Measurements from ENCODE around the gene PSMF1.

Gene PSMF1

DNA sequence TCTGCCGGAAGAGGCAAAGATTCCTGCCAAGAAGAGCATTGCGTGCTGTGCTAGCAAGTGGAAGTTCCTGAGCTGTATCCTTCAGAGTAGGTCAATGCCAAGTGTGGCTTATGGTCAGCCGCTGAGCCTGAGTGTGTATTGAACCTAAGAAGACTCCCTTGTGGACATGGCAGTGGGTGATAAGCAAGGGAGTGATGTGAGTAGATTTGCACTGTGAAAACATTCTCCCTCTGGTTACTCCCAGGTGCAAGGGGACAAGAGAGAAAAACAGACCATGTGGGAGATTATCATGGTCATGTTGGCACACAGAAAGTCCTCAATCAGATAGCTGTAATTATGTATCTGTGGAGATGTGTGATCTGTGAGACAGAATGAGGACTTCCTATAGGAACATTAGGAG is 72.4 kb downstream of the PSMF1 start:
- DNase-seq (ENCODE audit: low read depth), result no peak

DNA sequence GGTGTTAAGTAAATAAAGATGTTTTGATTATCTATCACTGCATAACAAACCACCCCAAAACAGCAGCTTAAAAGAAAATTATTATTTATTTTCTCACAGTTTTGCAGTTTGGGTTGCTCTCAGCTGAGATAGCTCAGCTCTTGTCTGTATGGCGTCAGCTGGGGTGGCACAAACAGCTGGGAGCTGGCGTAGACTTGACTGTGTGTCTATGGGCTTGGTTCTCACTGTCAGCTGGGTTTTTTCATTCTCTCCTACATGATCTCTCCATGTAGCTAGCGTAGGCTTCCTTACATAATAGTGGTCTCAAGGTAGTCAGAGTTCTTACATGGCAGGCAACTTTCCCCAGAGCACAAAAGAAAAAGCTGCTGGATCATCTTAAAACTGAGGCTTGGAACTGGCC is 72.9 kb downstream of the PSMF1 start:
- no peak for DNase-seq (ENCODE audit: low read depth)

DNA sequence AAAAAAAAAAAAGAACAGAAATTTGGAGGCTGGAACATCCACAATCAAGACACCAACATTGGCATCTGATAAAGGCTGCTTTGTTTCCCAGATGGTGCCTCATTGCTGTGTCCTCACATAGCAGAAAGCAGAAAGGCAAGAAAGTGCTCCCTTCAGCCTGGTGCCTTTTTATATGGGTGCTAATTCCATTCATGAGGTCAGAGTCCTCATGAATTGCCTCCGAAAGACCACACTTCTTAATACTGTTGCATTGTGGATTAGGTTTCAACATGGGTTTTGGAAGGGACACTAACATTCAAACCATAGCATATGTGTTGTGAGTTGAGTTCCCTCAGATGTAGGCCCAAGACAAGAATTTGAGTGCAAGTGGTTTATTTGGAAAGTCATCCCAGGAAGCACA is 76.8 kb downstream of the PSMF1 start:
- no peak for DNase-seq (ENCODE audit: low read depth)

DNA sequence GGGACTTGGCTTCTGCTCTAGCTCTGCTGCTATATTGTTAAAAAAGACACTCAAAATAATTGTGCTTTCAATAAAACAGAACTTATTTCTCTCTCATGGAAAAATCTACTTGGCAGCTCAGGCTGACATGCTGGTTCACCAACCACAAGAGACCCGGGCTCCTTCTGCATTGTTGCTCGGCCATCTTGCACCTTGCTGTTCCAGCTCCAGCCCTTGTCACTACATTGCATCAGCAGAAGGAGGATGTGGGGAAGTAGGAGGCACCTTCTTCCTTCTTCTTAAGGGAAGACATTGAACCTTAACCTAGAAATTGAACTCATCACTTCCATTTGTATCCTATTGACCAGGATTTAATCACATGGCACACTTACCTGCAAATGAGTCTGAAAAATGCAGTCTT is 78.2 kb downstream of the PSMF1 start:
- no peak for DNase-seq (ENCODE audit: low read depth)

DNA sequence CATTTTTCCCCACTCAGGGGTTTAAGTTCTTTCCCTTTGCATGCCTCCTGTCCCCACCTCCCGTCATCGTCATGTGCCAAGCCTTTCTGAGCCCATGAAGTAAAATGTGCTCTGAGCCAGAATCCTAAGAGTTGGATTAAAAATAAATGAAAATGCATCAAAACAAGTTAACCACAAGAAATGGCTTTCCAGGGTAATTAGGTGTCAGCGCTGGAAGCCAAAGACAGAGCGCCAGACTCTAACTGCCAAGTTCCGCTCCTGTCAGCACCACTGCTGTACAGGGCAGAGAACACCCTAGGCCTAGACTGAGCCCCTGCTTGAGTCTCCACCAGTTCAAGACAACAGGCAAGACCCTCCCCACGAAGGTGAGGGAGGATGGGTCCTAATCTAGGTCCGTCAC is 79.4 kb downstream of the PSMF1 start:
- no peak for DNase-seq (ENCODE audit: low read depth)

DNA sequence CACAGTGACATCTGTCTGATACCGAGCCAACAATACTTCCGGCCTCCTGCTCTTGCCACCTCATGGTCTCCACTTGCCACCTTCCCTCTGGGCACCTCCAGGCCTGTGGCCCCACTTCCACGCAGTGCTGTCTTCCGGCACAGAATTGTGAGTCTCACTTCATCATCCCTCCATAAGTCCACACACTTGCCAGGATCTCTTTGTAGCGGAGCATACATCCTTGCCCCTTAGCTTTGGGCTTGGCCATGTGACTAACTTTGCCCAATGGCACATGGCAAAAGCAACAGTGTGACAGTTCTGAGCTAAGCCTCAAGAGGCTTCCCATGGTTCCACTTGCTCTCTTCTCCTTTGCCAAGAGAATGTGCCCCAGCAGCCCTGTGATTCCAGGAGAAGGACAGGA is 80.3 kb downstream of the PSMF1 start:
- DNase-seq (ENCODE audit: low read depth), result no peak

DNA sequence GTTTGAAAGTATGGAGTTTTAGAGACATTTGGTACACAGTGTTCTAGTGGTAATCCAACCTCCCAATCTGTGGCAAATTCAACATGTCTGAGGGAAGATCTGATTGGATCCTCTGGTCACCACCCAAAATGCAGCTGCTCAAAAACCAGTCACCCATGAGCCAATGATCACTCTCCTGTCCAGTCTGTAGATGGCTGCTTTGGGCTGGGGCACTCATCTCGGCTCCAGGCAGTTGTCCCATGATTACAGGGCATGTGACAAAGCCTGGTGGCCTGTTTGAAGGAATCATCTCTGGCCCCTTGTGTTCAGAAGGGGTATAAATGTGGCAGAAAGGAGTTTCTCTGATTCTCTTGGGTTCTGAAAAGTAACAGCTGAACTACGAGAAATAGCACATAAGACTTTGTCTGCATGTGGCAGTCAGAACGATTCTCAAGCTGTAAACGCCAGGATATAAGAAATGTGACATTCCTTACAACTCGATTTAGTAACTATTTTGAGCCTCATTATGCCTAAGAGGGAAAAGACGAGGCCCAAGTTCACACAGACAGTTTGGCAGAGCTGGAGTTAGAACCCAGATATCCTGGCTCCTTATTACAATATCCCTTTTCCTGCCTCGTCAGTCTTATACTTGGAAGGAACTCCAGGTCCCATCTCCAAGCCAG is 80.9 kb downstream of the PSMF1 start:
- no peak for DNase-seq (ENCODE audit: low read depth)

DNA sequence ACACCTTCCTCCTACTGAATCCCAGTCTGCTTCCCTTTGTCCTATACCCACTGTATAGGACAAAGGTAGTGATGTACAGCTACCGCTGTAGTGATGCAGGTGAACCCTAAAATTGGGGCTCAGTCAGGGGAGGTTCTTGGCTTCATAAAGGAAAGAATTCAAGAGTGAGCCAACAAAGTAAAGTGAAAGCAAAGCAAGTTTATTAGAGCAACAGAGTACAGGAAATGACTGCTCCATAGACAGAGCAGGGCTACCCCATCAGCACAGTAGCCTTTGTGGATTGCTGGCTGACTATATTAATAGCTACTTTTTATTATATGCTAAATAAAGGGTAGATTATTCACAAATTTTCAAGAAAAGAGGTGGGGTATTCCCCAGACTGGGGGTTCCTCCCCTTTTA is 81.6 kb downstream of the PSMF1 start:
- DNase-seq (ENCODE audit: low read depth), result no peak

DNA sequence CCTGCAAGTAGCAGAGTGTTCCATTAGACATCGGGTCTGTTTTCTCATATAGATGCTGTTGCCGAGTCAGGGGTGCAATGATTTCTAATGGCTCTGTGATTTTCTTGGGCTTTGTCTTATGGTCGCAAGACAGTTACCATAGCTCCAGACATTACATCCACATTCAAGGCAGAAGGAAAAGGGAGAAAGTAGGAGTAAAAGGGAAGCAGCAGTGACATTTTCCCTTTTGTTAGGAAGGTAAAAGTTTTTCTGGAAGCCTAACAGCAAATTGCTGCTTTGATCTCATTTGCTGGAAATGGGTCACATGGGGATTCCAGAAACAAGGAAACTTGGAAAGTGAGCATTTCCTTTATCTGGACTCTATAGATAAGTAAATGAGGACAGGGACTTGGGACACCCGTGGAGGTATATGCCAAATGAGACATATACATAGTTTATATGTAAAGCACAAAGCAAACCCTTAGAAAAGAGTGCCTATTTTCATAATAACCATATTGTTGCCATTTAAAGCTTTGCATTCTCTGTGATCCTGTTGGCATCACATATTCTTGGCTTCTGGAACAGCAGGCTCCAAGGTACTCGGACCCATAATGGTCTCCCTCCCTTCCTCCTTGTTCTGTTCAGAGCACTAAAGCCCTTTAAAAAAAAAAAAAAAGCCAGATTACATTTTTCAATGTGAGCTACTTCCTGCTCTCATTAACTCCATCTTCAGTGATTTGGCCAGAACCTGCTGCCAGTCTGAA is 84.5 kb downstream of the PSMF1 start, which contains the start of gene C20orf202:
Gene C20orf202 (plus strand): TSS at position 693 of the 743 bp plus-strand sequence. CDS start 132 bp downstream, outside the sequence.
- DNase-seq (ENCODE audit: low read depth), result no peak

DNA sequence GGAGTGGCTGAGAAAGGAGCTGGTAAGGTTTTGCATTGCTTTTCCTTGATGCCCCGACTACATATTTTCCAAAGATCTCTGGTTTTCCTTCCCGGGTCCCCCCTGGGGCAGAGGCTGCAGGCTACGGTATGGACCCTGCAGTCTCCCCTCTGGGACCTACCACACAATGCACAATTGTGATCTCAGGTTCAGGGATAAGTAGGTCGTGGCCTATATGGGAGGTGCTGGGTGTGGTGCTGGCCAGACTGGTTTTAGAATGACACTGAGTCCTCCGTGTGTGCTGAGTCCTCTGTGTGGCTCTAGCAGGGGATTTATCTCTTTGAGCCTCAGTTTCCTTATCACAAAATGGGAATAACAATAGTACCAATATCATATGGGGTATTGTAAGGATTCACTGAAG is 85.2 kb downstream of the PSMF1 start:
- DNase-seq (ENCODE audit: low read depth), result no peak

DNA sequence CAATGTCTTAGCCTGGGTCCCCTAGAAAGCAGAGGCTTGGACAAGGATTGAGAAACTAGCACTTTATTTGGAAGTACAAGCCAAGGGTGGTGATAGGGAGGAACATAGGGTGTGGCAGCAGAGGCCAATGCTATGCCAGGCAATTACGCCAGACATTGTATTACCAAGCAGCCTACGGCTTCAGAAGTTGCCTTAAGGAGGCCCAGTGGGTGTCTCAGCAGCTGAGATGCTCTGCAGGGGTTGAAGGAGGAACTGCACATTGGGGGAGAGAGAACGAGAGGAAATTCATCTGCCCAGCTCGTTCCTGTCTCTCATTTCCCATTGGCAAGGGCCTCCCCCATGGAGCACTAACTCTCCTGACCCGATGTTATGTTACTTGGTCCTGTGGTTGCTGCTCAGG is 85.7 kb downstream of the PSMF1 start:
- DNase-seq (ENCODE audit: low read depth), result no peak

DNA sequence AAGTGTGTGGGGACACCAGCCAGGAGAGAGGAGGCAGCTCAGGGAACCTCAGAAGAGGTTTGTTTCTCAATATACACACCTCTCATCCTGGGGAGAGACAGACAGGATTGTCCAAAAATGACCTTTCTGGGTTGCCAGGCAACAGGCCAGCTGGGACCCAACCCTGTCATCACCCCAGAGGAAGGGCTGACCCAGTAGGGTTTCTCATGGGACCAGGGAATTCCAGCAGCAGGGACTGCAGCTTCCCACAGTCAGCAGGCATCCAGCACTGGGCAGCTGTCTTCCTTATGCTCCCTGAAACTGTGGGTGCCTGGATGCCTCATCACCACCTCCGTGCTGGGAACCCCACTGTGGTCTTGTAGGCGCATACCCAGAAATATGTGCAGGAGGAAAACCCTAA is 86.2 kb downstream of the PSMF1 start:
- no peak for DNase-seq (ENCODE audit: low read depth)

DNA sequence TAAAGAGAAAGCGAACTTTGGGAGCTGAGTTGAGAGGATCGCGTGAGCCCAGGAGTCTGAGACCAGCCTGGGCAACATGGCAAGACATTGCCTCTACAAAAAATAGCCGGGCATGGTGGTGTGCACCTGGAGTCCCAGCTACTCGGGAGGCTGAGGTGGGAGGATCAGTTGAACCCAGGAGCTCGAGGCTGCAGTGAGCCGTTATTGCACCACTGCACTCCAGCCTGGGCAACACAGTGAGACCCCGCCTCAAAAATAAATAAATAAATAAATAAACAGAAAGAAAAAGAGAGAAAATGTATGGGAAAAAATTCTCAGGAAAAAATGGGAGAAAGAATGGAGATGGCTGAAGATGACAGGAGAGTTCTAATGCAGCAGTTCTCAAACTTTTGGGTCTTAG is 87.4 kb downstream of the PSMF1 start:
- DNase-seq (ENCODE audit: low read depth), result no peak

DNA sequence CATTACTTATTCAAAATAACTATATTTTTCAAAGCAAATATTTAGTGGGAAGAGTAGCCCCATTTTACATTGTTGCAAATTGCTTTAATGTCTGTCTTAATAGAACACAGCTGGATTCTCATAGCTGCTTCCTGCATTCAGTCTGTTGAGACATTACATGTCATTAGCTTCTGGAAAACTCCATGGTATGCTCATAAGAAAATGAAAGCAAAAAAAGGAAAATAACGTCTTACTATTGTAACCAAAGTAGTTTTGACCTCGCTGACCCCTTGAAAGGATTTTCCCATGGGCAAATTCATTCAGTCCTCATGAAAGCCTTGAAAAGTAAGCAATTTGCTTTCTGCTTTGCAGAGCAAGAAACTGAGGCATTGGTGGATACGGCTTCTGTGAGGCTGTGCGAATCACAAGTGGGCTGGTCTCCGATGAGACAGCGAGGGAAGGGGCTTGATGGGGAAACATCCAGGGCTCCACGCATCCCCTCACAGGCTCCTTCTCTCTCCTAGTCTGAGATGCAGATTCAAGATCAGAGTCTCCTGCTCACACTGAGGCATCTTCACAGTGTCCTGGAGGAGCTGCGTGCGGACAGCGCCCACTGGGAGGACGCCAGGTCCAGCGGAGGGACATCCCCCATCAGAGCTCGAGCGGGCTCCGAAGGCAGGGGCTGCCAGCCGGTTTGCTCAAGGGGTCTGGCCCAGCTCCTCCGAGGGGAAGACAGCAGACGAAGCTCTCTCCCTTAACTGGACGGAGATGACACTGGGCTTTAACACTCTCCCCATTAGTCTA is 88.2 kb downstream of the PSMF1 start:
- no peak for DNase-seq (ENCODE audit: low read depth)

DNA sequence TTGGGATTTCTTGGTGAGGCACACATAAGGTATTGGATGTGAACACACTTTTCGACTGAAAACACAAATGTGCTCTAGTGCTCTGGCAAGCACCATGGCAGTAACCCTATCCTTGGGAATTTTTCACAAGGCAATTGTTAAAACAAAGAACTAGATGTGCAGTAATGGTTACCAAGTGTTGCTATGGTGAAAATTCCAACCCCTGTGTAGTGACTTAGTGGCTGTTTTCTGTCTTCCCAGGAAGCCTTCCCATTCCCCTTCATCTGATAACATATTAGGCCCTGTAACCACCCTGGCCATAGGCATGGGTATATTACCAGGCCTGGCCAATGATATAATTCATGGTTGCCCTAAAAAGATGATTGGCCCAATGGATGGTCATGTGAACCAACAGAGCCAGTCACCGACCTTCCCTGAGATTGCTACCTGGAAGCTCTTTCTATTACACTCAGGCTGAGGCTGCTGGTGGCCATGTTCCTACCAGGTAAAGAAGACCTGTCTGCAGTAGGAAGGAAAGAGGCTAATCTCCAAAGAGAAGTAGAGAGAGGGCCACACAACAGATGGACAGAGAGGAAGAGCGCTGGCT is 89.0 kb downstream of the PSMF1 start:
- no peak for DNase-seq (ENCODE audit: low read depth)

DNA sequence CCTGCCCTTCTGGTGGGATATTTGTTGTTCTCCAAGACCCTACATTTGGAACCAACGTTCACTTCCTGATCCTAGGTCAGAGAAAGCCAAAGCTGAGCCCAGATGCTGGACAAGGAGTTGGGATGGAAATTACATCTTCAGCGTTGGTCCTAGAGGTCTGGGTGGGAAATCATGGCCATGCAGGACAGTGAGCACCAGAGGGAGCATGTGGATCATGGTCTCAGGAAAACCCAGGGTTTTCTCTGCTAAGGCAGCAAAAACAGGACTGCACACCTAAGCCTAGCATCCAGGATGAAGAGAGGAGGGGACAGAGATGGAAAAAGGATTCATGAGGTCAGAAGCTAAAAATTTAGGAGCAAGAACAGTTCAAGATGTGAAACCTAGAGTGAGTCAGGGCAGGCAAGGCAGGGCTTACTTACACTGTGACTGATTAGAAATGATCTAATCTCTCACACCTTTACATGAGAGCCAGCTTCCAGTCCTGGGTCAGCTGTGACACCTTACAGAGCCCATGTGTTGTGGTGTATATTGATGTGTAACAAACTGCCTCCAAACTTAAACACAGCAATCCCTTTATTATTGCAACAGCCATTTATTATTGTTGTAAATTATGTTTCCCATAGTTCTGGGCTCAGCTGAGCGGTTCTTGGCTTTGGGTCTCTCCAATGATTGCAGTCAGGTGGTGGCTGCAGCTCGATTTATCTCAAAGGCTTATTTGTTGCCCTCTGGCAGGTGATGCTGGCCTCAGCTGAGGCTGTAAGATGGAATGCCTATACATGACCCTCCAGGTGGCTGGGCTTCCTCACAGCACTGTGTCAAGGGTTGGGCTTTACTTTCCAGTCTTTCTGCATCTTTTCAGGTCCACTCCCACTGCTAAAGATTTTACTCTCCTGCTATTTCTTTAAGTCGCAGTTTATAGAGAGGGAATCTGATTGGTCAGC is 91.3 kb downstream of the PSMF1 start:
- no peak for DNase-seq (ENCODE audit: low read depth)

DNA sequence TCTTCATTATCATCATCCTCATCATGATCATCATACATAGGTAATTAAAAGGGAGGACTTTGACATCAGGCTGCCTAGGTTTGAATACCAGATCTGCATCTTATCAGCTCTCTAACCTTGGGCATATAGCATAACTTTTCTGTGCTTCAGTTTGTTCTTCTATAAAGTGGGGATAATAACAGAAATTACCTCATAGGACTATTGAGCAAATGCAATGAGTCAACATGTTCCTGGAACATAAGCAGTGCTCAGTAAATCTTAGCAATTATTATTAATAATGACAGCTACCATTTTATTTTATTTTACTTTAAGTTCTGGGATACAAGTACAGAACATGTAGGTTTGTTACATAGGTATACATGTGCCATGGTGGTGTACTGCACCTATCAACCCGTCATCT is 92.1 kb downstream of the PSMF1 start:
- DNase-seq (ENCODE audit: low read depth), result no peak

DNA sequence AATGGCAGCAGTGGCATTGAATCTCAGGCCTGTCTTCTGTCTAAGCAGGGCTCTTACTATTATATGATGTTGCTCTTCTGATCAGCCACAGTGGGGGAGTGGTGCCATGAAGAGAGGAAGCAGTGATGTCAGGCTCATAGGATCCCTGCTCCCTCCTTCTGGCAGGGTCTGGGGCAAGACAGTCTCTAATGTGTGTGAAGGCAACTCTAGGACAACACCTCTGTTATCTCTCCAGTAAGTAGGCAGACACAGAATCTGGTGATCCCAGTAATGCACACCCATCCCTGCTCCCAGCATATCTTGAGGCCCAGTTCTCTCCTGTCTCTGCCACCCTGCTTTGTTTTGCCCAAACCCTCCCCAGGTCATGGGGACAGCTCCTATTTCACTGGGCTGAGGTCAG is 93.6 kb downstream of the PSMF1 start:
- no peak for DNase-seq (ENCODE audit: low read depth)

DNA sequence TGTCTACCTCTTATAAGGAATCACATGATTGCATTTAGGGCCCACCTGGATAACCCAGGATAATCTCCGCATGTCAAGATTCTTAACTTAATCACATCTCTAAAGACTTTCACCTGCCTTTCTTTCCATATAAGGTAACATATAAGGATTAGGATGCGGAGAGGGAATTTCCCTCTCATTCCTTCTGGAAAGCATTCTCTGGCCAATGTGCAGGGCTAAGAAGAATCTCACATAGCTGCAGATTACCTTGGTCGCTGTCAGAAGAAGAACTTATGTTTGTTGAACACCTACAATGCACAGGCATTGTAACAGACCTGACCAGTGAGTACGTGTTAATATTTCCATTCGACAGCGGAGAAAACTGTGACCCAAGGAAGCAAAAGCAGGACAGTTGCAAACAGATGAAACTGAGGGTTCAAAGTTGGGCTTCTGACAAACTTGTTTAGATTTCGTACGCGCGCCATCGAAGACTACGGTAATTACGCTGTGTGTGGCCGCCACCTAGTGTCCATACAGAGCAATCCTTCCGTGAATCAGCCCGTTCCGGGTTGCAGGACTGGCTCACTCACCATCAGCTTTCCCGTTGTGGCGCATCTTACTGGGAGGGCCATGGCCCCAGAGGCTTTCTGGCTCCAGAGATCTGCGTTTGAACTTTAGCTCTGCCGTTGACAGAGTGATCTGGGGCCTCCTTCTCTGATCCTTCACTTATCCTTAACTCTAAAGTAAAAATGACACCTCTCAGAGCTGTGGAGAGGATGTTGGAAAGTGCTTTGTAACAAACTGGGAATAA is 94.4 kb downstream of the PSMF1 start:
- peak; percentile 59 for DNase-seq (ENCODE audit: low read depth)

DNA sequence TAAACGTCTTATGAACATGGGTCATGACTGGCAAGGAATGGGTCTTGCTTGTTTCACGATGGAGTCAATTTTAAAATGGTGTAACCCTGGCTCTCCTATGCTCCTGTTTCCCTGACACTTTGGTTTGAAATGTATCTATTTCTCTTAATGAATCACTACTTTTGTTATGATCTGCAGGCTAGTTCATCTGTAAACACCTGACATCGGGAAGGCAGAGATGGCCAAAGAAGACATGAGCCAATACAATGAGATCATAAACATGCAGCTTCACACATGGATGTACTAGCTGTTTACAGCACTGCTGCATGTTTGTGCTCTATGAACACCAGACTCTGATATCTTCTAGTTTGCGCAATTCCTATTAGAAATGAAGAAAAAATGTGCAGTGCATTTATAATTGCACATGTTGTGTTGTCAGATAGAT is 96.4 kb downstream of the PSMF1 start:
- DNase-seq (ENCODE audit: low read depth), result no peak
